Activated naive CD8-positive, alpha-beta T cell treated with anti-CD3 and anti-CD28 coated beads, Interleukin-2, amount 50 U/mL, for 24 hours (primary cell): Measurements from ENCODE around the gene MLPH.

Experiments used
- ATAC-seq: fragments of 150-1000 bp; cut with Tn5 transposase; one replicate; pipeline ENCODE4 v1.10.0; 2021
- DNase-seq: peaks from one replicate; pipeline ENCODE4 v3.0.0; 2021
- H3K27ac Mint-ChIP-seq: one replicate; pipeline ENCODE4 v1.8.0; 2021; ENCODE audit warnings: mild to moderate bottlenecking, mixed read lengths
- H3K27me3 Mint-ChIP-seq: one replicate; pipeline ENCODE4 v1.8.0; 2021; ENCODE audit warnings: mixed read lengths
- H3K36me3 Mint-ChIP-seq: one replicate; pipeline ENCODE4 v1.8.0; 2021; ENCODE audit warnings: low read depth, mixed read lengths
- H3K4me1 Mint-ChIP-seq: one replicate; pipeline ENCODE4 v1.8.0; 2021; ENCODE audit warnings: mixed read lengths
- H3K4me3 Mint-ChIP-seq: one replicate; pipeline ENCODE4 v1.8.0; 2021; ENCODE audit warnings: mild to moderate bottlenecking, moderate library complexity, mixed read lengths
- H3K9me3 Mint-ChIP-seq: one replicate; pipeline ENCODE4 v1.8.0; 2021; ENCODE audit warnings: mixed read lengths

Gene MLPH

DNA sequence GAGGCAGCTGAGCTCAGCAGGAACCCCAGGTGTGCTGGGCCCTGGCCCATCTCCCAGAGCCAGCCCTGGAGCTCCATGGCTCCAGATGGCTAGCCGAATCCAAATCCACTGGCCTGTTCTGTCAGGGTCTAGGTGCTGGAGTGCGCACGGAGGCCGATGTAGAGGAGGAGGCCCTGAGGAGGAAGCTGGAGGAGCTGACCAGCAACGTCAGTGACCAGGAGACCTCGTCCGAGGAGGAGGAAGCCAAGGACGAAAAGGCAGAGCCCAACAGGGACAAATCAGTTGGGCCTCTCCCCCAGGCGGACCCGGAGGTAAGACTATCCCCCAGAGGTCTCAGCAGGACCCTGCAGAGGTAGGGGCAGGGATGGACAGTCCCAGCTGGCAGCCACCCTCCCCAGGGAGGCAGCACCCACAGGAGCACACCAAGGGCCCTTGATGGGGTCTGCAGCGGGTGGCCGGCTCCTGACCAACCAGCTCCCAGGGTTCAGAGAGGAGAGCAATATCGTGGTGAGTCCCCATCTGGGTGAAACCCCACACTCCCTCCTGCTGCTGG is 53.2 kb downstream of the MLPH start:
- ATAC-seq, result no peak
- no peaks in the 10 kb centered on the region for H3K36me3 Mint-ChIP-seq
- H3K27me3 Mint-ChIP-seq, result no peaks in the 10 kb centered on the region
- H3K9me3 Mint-ChIP-seq, result no peaks in the 10 kb centered on the region
- no peak for DNase-seq
- no peak overlapping the region for H3K4me3 Mint-ChIP-seq
- H3K4me1 Mint-ChIP-seq, result no peaks in the 10 kb centered on the region
- H3K27ac Mint-ChIP-seq, result no peak overlapping the region

DNA sequence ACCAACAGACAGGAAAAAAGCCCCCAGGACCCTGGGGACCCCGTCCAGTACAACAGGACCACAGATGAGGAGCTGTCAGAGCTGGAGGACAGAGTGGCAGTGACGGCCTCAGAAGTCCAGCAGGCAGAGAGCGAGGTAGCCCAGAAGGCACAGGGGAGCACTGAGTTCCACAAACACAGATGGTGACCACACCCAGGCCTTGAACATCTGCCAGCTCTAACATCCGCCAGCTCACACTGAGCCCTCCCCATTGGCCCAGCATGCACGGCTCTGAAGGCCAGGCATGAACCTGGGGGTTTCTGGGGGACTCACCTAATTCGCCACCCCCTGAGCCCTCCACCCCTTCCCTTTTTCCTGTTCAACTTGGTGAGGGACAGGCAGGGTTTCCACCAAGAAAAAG is 53.8 kb downstream of the MLPH start:
- ATAC-seq (no peak), DNase-seq (no peak)
- Mint-ChIP-seq H3K4me1 (no peaks in the 10 kb centered on the region), H3K27ac (no peak overlapping the region), H3K27me3 (no peaks in the 10 kb centered on the region), H3K36me3 (no peaks in the 10 kb centered on the region), H3K4me3 (no peak overlapping the region), H3K9me3 (no peaks in the 10 kb centered on the region)

DNA sequence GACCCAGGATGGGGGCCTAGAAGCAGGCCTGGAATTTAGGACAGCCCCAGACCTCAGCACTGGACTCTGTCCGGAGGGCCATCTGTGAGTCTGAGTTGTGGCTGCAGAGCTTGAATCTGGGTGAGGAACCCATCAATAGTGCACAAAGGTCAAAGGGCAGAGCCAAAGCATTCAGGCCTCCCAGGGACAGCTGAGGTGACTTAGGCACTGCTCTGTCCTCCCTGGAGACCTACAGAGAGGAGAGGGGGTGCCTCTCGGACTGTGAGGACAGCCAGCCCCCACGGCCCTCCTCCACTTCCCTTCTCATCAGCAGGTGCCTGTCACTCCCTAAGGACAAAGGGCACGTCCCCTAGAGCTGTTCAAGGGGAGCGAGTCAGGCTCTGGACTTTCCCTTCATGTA is 54.2 kb downstream of the MLPH start:
- ATAC-seq, result no peak
- Mint-ChIP-seq H3K4me1 (no peaks in the 10 kb centered on the region), H3K27ac (no peak overlapping the region), H3K4me3 (no peak overlapping the region), H3K27me3 (no peaks in the 10 kb centered on the region), H3K9me3 (no peaks in the 10 kb centered on the region), H3K36me3 (no peaks in the 10 kb centered on the region)
- no peak for DNase-seq

DNA sequence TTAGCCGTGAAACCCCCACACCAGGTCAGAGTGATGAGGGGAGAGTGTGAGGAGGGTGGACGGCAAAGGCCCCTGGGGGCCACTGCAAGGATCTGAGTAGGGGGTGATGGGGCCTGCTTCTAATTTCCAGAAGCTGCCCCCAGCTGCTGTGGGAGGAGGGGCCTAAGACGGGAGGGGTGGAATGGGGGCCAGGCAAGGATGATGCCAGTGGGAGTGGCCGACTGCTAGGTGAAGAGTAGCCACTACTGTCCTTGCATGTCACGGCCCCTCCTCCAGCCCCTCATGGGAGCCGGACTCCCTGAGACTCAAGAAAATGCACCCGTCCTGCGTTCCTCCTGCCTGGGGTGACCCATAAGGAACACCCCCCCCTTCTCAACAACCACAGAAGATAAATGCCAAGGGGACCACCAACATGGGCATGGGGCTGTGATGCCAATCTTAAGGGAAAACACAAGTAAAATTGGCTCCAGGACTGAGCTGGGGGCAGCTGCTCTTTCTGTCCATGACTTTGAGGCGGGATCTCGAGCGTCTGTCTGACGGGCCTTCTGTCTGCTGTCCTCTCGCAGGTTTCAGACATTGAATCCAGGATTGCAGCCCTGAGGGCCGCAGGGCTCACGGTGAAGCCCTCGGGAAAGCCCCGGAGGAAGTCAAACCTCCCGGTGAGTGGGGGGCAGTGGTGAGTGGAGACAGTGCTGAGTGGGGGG is 55.1 kb downstream of the MLPH start:
- Mint-ChIP-seq H3K27ac (no peak overlapping the region), H3K9me3 (no peaks in the 10 kb centered on the region), H3K4me1 (no peaks in the 10 kb centered on the region), H3K36me3 (no peaks in the 10 kb centered on the region), H3K27me3 (no peaks in the 10 kb centered on the region), H3K4me3 (no peak overlapping the region)
- DNase-seq, result no peak
- ATAC-seq, result no peak

DNA sequence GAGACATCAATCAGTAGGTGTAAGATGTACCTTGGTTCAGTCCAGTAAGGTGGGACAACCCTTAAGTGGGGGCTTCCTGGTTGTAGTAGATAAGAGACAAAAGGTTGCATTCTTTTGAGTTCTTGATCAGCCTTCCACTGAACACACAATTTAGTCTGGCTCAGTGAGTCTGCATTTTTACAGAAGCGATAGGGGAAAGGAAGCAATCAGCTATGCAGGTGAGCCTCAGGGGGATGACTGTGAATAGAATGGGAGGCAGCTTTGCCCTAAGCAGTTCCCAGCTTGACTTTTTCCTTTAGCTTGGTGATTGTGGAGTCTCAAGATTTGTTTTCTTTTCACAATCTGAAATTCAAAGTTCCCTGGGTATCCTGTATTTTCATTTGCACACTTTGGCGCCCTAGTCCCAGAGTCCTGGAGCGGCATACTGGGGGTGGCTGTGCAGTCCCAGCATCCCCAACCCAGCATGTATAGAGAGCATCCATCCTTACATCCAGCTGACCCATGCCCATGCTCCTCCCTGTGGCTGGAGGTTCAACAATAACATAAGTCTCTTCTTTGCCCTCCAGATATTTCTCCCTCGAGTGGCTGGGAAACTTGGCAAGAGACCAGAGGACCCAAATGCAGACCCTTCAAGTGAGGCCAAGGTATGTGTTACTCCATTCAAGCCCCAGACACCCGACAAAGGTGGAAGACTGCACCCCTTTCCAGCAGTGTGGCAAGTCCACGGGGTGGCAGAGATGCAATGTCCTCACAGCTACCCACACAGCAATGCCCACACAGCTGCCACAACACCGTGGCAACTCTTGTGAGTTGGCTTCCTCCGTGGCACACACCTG is 59.2 kb downstream of the MLPH start:
- ATAC-seq (no peak), DNase-seq (no peak)
- H3K4me1 Mint-ChIP-seq, result no peaks in the 10 kb centered on the region
- no peaks in the 10 kb centered on the region for H3K36me3 Mint-ChIP-seq
- no peak overlapping the region for H3K4me3 Mint-ChIP-seq
- no peaks in the 10 kb centered on the region for H3K9me3 Mint-ChIP-seq
- H3K27ac Mint-ChIP-seq, result no peak overlapping the region
- H3K27me3 Mint-ChIP-seq, result peaks cover 2% of the 10 kb centered on the region

DNA sequence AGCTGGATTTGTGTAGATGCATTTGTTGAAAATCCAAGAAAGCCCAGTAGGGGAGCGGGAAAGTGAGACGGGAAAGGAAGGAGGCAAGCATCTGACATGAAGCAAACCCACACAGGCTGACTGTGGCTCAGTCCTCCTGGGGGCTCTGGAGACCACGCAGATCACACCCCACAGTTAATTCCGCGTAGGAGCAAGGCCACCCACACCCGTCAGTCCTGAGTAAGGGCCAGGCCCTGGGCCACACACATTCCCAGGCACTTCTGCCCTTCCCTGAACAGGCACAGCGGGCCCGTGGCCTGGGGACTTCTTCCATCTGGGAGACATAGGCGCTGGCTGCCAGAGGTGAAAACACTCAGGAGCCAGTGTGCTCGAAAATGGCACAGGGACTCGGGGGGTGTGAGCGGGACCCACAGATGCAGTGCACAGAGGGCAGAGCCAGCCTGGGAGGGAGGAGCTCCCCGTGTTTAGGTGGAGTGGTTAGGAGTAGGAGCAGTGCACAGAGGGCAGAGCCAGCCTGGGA is 59.9 kb downstream of the MLPH start:
- Mint-ChIP-seq H3K27me3 (peaks cover 2% of the 10 kb centered on the region), H3K36me3 (no peaks in the 10 kb centered on the region), H3K4me1 (no peaks in the 10 kb centered on the region), H3K4me3 (no peak overlapping the region), H3K9me3 (no peaks in the 10 kb centered on the region), H3K27ac (no peak overlapping the region)
- ATAC-seq, result no peak
- no peak for DNase-seq

DNA sequence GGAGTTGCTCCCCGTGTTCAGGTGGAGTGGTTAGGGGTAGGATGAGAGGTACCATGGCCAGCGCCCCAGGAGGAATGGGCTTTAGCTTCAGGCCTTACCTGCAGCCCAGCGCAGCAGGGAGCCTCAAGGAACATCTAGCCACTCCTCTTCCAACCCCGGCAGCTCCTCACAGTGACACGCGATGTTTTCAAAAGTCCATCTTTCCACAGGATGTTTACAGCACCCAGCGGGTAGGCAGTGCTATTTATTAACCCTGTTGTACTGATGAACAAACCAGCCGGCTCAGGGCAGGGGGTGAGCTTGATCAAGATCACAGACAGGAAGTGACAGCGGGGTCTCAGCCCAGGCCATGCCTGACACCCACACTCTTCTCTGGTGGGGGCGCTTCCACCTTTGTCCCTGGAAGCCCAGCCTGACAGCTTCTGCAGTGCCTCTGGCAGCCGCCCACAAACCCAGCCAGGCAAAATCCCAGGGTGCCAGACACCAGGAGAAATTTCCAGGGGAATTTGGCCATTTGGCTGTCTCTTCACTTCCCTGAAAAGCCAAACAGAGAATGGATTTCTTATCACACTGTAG is 60.9 kb downstream of the MLPH start:
- no peak overlapping the region for H3K4me3 Mint-ChIP-seq
- H3K4me1 Mint-ChIP-seq, result no peaks in the 10 kb centered on the region
- no peak overlapping the region for H3K27ac Mint-ChIP-seq
- H3K27me3 Mint-ChIP-seq, result peaks cover 2% of the 10 kb centered on the region
- no peaks in the 10 kb centered on the region for H3K36me3 Mint-ChIP-seq
- no peaks in the 10 kb centered on the region for H3K9me3 Mint-ChIP-seq
- no peak for DNase-seq
- ATAC-seq, result no peak

DNA sequence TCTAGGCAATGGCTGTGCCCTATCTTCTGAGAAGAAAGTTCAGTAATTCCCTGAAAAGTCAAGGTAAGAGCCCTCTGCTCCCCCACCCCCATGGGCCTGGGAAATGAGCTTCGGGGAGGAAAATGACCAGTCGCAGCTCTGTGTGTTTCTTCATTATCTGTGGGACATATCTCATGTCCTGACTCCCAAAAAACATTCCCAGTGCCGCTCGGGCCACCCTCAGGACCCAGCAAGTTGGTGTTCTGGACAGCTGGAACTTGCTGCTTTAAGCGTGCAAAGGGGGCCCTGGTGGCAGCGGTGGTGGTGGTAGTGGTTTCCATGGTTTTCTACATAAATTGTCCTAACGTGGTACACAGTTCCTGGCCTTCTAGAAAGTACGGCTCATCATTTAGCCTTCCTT is 62.2 kb downstream of the MLPH start:
- no peaks in the 10 kb centered on the region for H3K36me3 Mint-ChIP-seq
- no peak overlapping the region for H3K4me3 Mint-ChIP-seq
- DNase-seq (no peak), ATAC-seq (no peak)
- H3K4me1 Mint-ChIP-seq, result no peaks in the 10 kb centered on the region
- peaks cover 2% of the 10 kb centered on the region for H3K27me3 Mint-ChIP-seq
- no peak overlapping the region for H3K27ac Mint-ChIP-seq
- no peaks in the 10 kb centered on the region for H3K9me3 Mint-ChIP-seq

DNA sequence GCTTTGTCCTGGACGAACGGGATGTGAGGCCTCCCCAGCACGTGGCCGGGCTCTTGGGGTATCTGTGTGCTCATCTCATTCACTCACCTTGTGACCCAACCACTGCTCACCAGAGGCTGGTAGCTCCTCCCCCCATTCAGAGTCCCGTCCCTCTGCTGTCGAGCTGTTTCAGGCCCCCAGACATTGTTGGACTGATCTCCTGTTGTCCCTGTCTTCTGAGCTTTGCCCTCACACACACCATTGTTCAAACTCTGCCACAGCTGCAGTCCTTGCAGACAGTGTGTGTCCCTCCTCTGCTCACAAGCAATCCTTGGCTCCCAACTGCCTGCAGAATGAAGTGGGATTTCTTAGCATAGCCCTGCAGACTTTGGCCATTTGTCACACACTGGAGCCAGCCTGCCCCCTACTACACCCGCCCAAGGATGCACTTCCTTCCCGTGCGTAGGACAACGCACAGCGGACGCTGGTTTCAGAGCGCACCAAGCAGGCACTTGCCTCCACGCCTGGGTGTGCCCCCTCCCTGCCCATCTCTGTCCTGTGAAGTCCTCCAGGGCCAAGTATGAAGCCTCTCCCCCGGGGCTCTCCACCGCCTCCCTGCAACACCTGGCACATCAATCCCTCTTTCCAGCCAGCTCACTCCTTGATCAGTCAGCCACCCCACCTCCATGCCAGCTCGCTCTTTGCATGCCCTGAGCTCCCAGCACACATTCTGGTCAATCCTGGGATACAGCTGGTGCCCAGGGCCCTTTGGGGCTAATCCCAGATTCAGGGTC is 62.8 kb downstream of the MLPH start:
- no peak for ATAC-seq
- H3K4me1 Mint-ChIP-seq, result no peaks in the 10 kb centered on the region

DNA sequence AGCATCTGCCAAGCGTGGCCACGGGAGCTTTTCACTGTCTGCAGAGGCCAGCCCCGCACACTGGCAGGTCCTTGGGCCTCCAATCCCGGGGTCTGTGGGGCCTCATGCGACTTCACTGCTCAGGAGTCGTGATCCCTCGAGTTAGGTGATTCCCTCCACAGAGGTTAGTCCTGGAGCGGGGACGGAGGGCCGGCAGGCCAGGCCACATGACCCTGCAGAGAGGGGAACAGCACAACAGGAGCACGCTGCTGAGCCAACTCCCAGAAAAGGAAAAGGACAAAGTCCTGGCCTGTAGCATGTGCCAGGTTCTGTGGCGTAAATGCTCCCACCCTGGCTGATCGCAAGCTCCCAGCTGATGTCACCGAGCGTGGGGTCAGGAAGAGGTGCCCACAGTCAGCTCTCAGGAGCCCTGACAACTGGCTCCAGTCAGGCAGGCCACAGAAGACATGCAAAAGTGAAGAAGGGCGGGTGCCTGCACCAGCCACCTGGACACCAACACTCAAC is 64.1 kb downstream of the MLPH start:
- Mint-ChIP-seq H3K4me3 (no peak overlapping the region), H3K27me3 (peaks cover 4% of the 10 kb centered on the region), H3K36me3 (no peaks in the 10 kb centered on the region), H3K27ac (no peak overlapping the region), H3K9me3 (peaks cover 7% of the 10 kb centered on the region), H3K4me1 (no peaks in the 10 kb centered on the region)
- no peak for ATAC-seq
- no peak for DNase-seq

More for the DNA sequence above, 62.8 kb downstream of the MLPH start:
- no peak overlapping the region for H3K27ac Mint-ChIP-seq
- no peak overlapping the region for H3K4me3 Mint-ChIP-seq
- DNase-seq, result no peak
- H3K27me3 Mint-ChIP-seq, result peaks cover 2% of the 10 kb centered on the region
- H3K9me3 Mint-ChIP-seq, result no peaks in the 10 kb centered on the region
- H3K36me3 Mint-ChIP-seq, result no peaks in the 10 kb centered on the region

DNA sequence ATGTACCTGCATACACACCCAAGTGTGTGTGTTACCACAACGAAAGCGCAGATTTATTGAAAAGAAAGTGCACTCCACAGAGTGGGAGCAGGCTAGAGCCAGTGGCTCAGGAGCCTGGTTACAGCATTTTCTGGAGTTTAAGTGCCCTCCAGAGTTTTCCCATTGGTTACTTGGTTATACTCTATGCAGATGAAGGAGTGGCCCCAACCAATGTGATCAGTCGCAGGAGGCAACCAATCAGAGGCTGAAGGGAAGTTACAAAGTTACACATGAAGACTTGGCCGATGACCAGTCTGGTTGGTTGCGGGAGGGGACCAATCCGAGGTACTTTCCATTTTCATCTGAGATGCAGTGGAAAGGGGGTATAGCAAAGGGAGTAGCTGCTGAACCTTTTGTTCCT is 65.9 kb downstream of the MLPH start:
- DNase-seq (no peak), ATAC-seq (no peak)
- no peak overlapping the region for H3K4me3 Mint-ChIP-seq
- H3K4me1 Mint-ChIP-seq, result peaks cover 9% of the 10 kb centered on the region
- no peak overlapping the region for H3K27ac Mint-ChIP-seq
- H3K9me3 Mint-ChIP-seq, result peaks cover 10% of the 10 kb centered on the region
- H3K36me3 Mint-ChIP-seq, result no peaks in the 10 kb centered on the region
- peaks cover 12% of the 10 kb centered on the region for H3K27me3 Mint-ChIP-seq

DNA sequence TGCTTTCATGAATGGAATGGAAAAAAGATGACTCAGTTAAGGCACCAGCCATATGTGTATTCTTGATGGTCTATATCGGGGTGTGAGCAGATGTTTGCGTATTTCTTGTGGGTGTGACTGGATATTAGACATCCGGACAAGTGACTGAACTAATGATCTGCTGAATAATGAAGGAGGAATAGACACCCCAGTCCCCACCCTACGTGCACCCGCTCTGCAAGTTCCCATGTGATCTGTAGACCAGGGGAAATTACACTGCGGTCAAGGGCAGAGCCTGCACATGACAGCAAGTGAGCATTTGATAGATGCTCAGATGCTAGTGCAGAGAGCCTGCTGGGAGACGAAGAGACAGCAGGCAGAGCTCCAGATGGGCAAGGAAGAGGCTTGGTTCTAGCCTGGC is 66.9 kb downstream of the MLPH start:
- DNase-seq (no peak), ATAC-seq (no peak)
- Mint-ChIP-seq H3K4me3 (no peak overlapping the region), H3K36me3 (no peaks in the 10 kb centered on the region), H3K4me1 (peaks cover 10% of the 10 kb centered on the region), H3K27me3 (peaks cover 15% of the 10 kb centered on the region), H3K27ac (no peak overlapping the region), H3K9me3 (peaks cover 10% of the 10 kb centered on the region)

DNA sequence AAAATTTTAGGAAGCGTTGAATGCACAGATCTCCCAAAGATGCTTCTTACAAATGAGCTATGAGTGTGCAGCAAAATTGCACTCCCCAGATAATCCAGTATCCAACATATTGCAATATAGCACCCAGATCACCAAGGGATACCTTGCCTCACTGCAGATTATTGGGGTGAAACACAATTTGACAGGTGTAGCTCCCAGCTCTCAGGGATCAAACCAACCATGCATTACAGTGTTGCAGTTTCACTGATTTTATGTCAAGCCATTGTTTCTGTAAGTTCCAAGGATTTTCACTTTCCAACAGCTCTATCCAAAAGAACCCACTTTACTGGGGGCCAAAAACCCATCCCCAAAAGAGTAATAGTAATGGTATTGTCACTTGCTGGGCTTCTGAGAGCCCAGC is 68.5 kb downstream of the MLPH start:
- no peak overlapping the region for H3K4me3 Mint-ChIP-seq
- H3K27me3 Mint-ChIP-seq, result peaks cover 15% of the 10 kb centered on the region
- H3K4me1 Mint-ChIP-seq, result peaks cover 10% of the 10 kb centered on the region
- H3K27ac Mint-ChIP-seq, result no peak overlapping the region
- no peaks in the 10 kb centered on the region for H3K36me3 Mint-ChIP-seq
- DNase-seq (no peak), ATAC-seq (no peak)
- H3K9me3 Mint-ChIP-seq, result peaks cover 10% of the 10 kb centered on the region
